A549 (cell line): Measurements from ENCODE around the gene DYNC2H1.

Experiments
- CEBPB ChIP-seq, 2 experiments: fragments of >200 bp in 1 of 2; sonication (Bioruptor Twin) in 1 of 2; formaldehyde crosslinking in 1 of 2; IDR thresholded peaks; 2 replicates each; pipeline ENCODE4 v1.6.1; 2012 to 2016
- CHD2 ChIP-seq: fragments of 150-350 bp; IDR thresholded peaks from 2 replicates; pipeline ENCODE4 v1.6.1; 2014; ENCODE audit warnings: low read length; ENCODE audit not compliant: partially characterized antibody
- HDAC2 ChIP-seq: fragments of 200-600 bp; sonication (generic); IDR thresholded peaks from 2 replicates; pipeline ENCODE4 v1.6.1; 2016
- HOXA7 ChIP-seq: fragments of 250-450 bp; sonication (Bioruptor Pico); IDR thresholded peaks from 2 replicates; pipeline ENCODE4 v1.5.0; 2020; ENCODE audit warnings: mild to moderate bottlenecking, moderate library complexity
- JUNB ChIP-seq: fragments of >200 bp; sonication (Bioruptor Twin); formaldehyde crosslinking; IDR thresholded peaks from 2 replicates; pipeline ENCODE4 v1.6.1; 2016
- NR3C1 ChIP-seq: fragments of >200 bp; sonication (Bioruptor Twin); formaldehyde crosslinking; IDR thresholded peaks from 3 replicates; pipeline ENCODE4 v1.6.1; 2017
- PHF8 ChIP-seq: fragments of 200-600 bp; sonication (generic); IDR thresholded peaks from 2 replicates; pipeline ENCODE4 v1.6.1; 2016; ENCODE audit warnings: low read depth, mild to moderate bottlenecking, antibody characterized with exemption, moderate library complexity, borderline replicate concordance
- POLR2A ChIP-seq: IDR thresholded peaks from 2 replicates; pipeline ENCODE4 v1.6.1; 2012; ENCODE audit warnings: mild to moderate bottlenecking, low read length
- SREBF2 ChIP-seq: fragments of 450-650 bp; IDR thresholded peaks from 2 replicates; pipeline ENCODE4 v1.6.1; 2014; ENCODE audit warnings: mild to moderate bottlenecking, moderate library complexity
- TF ChIP-seq, protein P1 (sequence below): fragments of >200 bp; sonication (Bioruptor Twin); formaldehyde crosslinking; IDR thresholded peaks from 3 replicates; pipeline ENCODE4 v1.5.1; 2016
- TF ChIP-seq, protein P2 (sequence below): fragments of 200-600 bp; sonication (generic); IDR thresholded peaks from 2 replicates; pipeline ENCODE4 v1.6.1; 2016; ENCODE audit warnings: antibody characterized with exemption, mild to moderate bottlenecking, moderate library complexity
- TF ChIP-seq, protein P3 (sequence below): IDR thresholded peaks from 2 replicates; pipeline ENCODE4 v1.6.1; 2012

GRCh38 chr11:103272876-103273275, 163.7 kb downstream of the DYNC2H1 start:
- TF ChIP-seq JUNB (no peak), POLR2A (no peak), HDAC2 (no peak), HOXA7 (CRISPR knock-in tag) (no peak), PHF8 (no peak), SREBF2 (no peak), NR3C1 (no peak), CEBPB (IDR thresholded peaks at IDR 0.05) (no peak), CHD2 (no peak)
- TF ChIP-seq, protein P1, sequence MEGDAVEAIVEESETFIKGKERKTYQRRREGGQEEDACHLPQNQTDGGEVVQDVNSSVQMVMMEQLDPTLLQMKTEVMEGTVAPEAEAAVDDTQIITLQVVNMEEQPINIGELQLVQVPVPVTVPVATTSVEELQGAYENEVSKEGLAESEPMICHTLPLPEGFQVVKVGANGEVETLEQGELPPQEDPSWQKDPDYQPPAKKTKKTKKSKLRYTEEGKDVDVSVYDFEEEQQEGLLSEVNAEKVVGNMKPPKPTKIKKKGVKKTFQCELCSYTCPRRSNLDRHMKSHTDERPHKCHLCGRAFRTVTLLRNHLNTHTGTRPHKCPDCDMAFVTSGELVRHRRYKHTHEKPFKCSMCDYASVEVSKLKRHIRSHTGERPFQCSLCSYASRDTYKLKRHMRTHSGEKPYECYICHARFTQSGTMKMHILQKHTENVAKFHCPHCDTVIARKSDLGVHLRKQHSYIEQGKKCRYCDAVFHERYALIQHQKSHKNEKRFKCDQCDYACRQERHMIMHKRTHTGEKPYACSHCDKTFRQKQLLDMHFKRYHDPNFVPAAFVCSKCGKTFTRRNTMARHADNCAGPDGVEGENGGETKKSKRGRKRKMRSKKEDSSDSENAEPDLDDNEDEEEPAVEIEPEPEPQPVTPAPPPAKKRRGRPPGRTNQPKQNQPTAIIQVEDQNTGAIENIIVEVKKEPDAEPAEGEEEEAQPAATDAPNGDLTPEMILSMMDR, result no peak
- TF ChIP-seq, protein P2, sequence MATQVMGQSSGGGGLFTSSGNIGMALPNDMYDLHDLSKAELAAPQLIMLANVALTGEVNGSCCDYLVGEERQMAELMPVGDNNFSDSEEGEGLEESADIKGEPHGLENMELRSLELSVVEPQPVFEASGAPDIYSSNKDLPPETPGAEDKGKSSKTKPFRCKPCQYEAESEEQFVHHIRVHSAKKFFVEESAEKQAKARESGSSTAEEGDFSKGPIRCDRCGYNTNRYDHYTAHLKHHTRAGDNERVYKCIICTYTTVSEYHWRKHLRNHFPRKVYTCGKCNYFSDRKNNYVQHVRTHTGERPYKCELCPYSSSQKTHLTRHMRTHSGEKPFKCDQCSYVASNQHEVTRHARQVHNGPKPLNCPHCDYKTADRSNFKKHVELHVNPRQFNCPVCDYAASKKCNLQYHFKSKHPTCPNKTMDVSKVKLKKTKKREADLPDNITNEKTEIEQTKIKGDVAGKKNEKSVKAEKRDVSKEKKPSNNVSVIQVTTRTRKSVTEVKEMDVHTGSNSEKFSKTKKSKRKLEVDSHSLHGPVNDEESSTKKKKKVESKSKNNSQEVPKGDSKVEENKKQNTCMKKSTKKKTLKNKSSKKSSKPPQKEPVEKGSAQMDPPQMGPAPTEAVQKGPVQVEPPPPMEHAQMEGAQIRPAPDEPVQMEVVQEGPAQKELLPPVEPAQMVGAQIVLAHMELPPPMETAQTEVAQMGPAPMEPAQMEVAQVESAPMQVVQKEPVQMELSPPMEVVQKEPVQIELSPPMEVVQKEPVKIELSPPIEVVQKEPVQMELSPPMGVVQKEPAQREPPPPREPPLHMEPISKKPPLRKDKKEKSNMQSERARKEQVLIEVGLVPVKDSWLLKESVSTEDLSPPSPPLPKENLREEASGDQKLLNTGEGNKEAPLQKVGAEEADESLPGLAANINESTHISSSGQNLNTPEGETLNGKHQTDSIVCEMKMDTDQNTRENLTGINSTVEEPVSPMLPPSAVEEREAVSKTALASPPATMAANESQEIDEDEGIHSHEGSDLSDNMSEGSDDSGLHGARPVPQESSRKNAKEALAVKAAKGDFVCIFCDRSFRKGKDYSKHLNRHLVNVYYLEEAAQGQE, result no peak
- TF ChIP-seq, protein P3, sequence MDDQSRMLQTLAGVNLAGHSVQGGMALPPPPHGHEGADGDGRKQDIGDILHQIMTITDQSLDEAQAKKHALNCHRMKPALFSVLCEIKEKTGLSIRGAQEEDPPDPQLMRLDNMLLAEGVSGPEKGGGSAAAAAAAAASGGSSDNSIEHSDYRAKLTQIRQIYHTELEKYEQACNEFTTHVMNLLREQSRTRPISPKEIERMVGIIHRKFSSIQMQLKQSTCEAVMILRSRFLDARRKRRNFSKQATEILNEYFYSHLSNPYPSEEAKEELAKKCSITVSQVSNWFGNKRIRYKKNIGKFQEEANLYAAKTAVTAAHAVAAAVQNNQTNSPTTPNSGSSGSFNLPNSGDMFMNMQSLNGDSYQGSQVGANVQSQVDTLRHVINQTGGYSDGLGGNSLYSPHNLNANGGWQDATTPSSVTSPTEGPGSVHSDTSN, result no peak
